Esophagus squamous epithelium (tissue), 4 donors: ENCODE results near the gene TFCP2.

Experiments
- CTCF ChIP-seq, 6 experiments: fragments of 450-650 bp in 4 of 6; fragments of 200-600 bp in 2 of 6; sonication (generic) in 2 of 6; IDR thresholded peaks; one replicate each; pipeline ENCODE4 v1.5.1; 2016 to 2019; ENCODE audit warnings: antibody characterized with exemption in 6 of 6, mild to moderate bottlenecking in 4 of 6, moderate library complexity in 4 of 6
- POLR2A ChIP-seq, 4 donors: fragments of 450-650 bp; IDR thresholded peaks; one replicate each; pipeline ENCODE4 v1.6.1; 2017; ENCODE audit warnings: antibody characterized with exemption in 4 of 4, mild to moderate bottlenecking in 4 of 4, moderate library complexity in 3 of 4

- TF ChIP-seq CTCF (IDR thresholded peaks at IDR 0.05): no peak
- TF ChIP-seq POLR2A (IDR thresholded peaks at IDR 0.05): no peak
Observed at GRCh38 chr12:51198568-51199365, 25.8 kb upstream of the TFCP2 start.
